MM.1S (cell line): Measurements from ENCODE around the gene NDUFB5.

Experiments
- DNase-seq: peaks from one replicate; pipeline ENCODE4 v3.0.0-alpha.2; 2015
- H2AFZ ChIP-seq: fragments of 300-600 bp; sonication (generic); 2 replicates; pipeline ENCODE4 v1.6.0; 2016; ENCODE audit warnings: antibody characterized with exemption, low read length
- H3F3A ChIP-seq: fragments of 300-600 bp; sonication (generic); 2 replicates; pipeline ENCODE4 v1.6.1; 2016; ENCODE audit warnings: mild to moderate bottlenecking, antibody characterized with exemption, low read length, moderate library complexity, mixed read lengths; ENCODE audit not compliant: insufficient read depth
- H3K27ac ChIP-seq: fragments of 300-600 bp; sonication (generic); 2 replicates; pipeline ENCODE4 v1.5.1; 2016; ENCODE audit warnings: mild to moderate bottlenecking, low read length
- H3K27me3 ChIP-seq: fragments of 300-600 bp; sonication (generic); replicated peaks from 2 replicates; pipeline ENCODE4 v1.6.0; 2016; ENCODE audit warnings: low read length; ENCODE audit not compliant: insufficient read depth
- H3K36me3 ChIP-seq: fragments of 300-600 bp; sonication (generic); replicated peaks from 2 replicates; pipeline ENCODE4 v1.6.1; 2016; ENCODE audit warnings: mild to moderate bottlenecking, low read length, mixed read lengths; ENCODE audit not compliant: insufficient read depth
- H3K4me1 ChIP-seq: fragments of 300-600 bp; sonication (generic); 2 replicates; pipeline ENCODE4 v1.6.1; 2016; ENCODE audit warnings: low read length, mixed read lengths
- H3K4me2 ChIP-seq: fragments of 300-600 bp; sonication (generic); 2 replicates; pipeline ENCODE4 v1.6.0; 2016; ENCODE audit warnings: low read depth, low read length
- H3K4me3 ChIP-seq: fragments of 300-600 bp; sonication (generic); 2 replicates; pipeline ENCODE4 v1.5.1; 2016; ENCODE audit warnings: low read length, mixed read lengths
- H3K79me2 ChIP-seq: fragments of 300-600 bp; sonication (generic); 2 replicates; pipeline ENCODE4 v1.6.1; 2016; ENCODE audit warnings: mixed run types, low read length, mixed read lengths
- H3K9ac ChIP-seq: fragments of 300-600 bp; sonication (generic); 2 replicates; pipeline ENCODE4 v1.6.1; 2016; ENCODE audit warnings: low read length, mixed read lengths
- H3K9me2 ChIP-seq: fragments of 300-600 bp; sonication (generic); replicated peaks from 2 replicates; pipeline ENCODE4 v1.6.1; 2016; ENCODE audit warnings: mild to moderate bottlenecking, low read length, mixed read lengths; ENCODE audit not compliant: insufficient read depth
- H3K9me3 ChIP-seq: fragments of 300-600 bp; sonication (generic); replicated peaks from 2 replicates; pipeline ENCODE4 v1.6.1; 2016; ENCODE audit warnings: mild to moderate bottlenecking, low read length, mixed read lengths; ENCODE audit not compliant: insufficient read depth
- H4K20me1 ChIP-seq: fragments of 300-600 bp; sonication (generic); 2 replicates; pipeline ENCODE4 v1.6.1; 2016; ENCODE audit warnings: mild to moderate bottlenecking, low read length, moderate library complexity, mixed read lengths; ENCODE audit not compliant: insufficient read depth
- CTCF ChIP-seq: fragments of 300-600 bp; sonication (generic); IDR thresholded peaks from 2 replicates; pipeline ENCODE4 v1.5.1; 2016; ENCODE audit warnings: antibody characterized with exemption, low read length, mixed read lengths
- EZH2 ChIP-seq: fragments of 300-600 bp; sonication (generic); optimal IDR thresholded peaks from 2 replicates; pipeline ENCODE3; 2017; ENCODE audit warnings: low read depth, mild to moderate bottlenecking, antibody characterized with exemption, low read length, mixed read lengths
- EZH2phosphoT487 ChIP-seq: fragments of 300-600 bp; sonication (generic); IDR thresholded peaks from 2 replicates; pipeline ENCODE4 v1.6.1; 2018; ENCODE audit warnings: antibody characterized with exemption, low read length

Gene NDUFB5

GRCh38 chr3:179622023-179622422 lies 17.4 kb downstream of the NDUFB5 start:
- H3K79me2 ChIP-seq = 0 out of 2 replicates have a peak, but pooled peaks cover 4% of the 10 kb centered on the region
- H4K20me1 ChIP-seq = no peaks in the 10 kb centered on the region
- H3K27me3 ChIP-seq = no peaks in the 10 kb centered on the region
- no peak overlapping the region for H3K27ac ChIP-seq
- H3K9me3 ChIP-seq = no peaks in the 10 kb centered on the region
- H3K9me2 ChIP-seq = no peaks in the 10 kb centered on the region
- no peak for DNase-seq
- H3F3A ChIP-seq = no peaks in the 10 kb centered on the region
- H3K4me2 ChIP-seq = no peak overlapping the region
- no peaks in the 10 kb centered on the region for H3K4me1 ChIP-seq
- peaks cover 6% of the 10 kb centered on the region; the same call in 1 of the 2 replicates for H3K36me3 ChIP-seq
- TF ChIP-seq EZH2 (no peak), EZH2phosphoT487 (no peak), CTCF (no peak)
- no peak overlapping the region for H2AFZ ChIP-seq
- no peak overlapping the region for H3K4me3 ChIP-seq
- no peak overlapping the region for H3K9ac ChIP-seq

GRCh38 chr3:179624451-179624850 lies 19.9 kb downstream of the NDUFB5 start:
- Histone ChIP-seq H3K36me3 (peaks cover 6% of the 10 kb centered on the region; the same call in 1 of the 2 replicates), H3K27me3 (no peaks in the 10 kb centered on the region), H3K4me3 (no peak overlapping the region), H3K9me3 (no peaks in the 10 kb centered on the region), H3K9ac (no peak overlapping the region), H2AFZ (no peak overlapping the region), H3K27ac (no peak overlapping the region), H3F3A (no peaks in the 10 kb centered on the region), H3K9me2 (no peaks in the 10 kb centered on the region), H3K79me2 (0 out of 2 replicates have a peak, but pooled peaks cover 4% of the 10 kb centered on the region), H3K4me1 (no peaks in the 10 kb centered on the region), H3K4me2 (no peak overlapping the region), H4K20me1 (0 out of 2 replicates have a peak, but pooled peaks cover 3% of the 10 kb centered on the region)
- TF ChIP-seq EZH2 (no peak), EZH2phosphoT487 (no peak), CTCF (no peak)
- DNase-seq = no peak

- no peaks in the 10 kb centered on the region for H3K9me2 ChIP-seq
- no peak overlapping the region for H3K9ac ChIP-seq
- no peaks in the 10 kb centered on the region for H3K4me1 ChIP-seq
- no peak overlapping the region for H3K4me3 ChIP-seq
- no peaks in the 10 kb centered on the region for H3F3A ChIP-seq
- 0 out of 2 replicates have a peak, but pooled peaks cover 3% of the 10 kb centered on the region for H4K20me1 ChIP-seq
- H3K4me2 ChIP-seq = no peak overlapping the region
- H3K36me3 ChIP-seq = no peaks in the 10 kb centered on the region
- no peak overlapping the region for H3K27ac ChIP-seq
- no peaks in the 10 kb centered on the region for H3K9me3 ChIP-seq
- DNase-seq = no peak
- no peak overlapping the region for H2AFZ ChIP-seq
- TF ChIP-seq CTCF (no peak), EZH2 (no peak), EZH2phosphoT487 (no peak)
- H3K27me3 ChIP-seq = no peaks in the 10 kb centered on the region
- H3K79me2 ChIP-seq = no peaks in the 10 kb centered on the region
Observed at GRCh38 chr3:179630753-179631451, 26.3 kb downstream of the NDUFB5 start.
